GM21576 (cell line): ENCODE data around the gene PRELP.
"Not testable (repeated sequence)": the region's sequence is repeated elsewhere in the genome, so short reads cannot be mapped to it uniquely, and the experiment has no call there.

ENCODE experiments used
- ATAC-seq: cut with Tn5 transposase; IDR thresholded peaks from one replicate; pipeline ENCODE4 v1.9.1; 2021; ENCODE audit warnings: mild to moderate bottlenecking, moderate library complexity; ENCODE audit not compliant: unreplicated experiment

PRELP gene

GRCh38 chr1:203475012-203475981 is at the start of gene PRELP:
Gene PRELP, plus strand, starts transcription at chr1:203475806. Its CDS starts 7,379 bp downstream, at chr1:203483185.
- no peak for ATAC-seq

DNA sequence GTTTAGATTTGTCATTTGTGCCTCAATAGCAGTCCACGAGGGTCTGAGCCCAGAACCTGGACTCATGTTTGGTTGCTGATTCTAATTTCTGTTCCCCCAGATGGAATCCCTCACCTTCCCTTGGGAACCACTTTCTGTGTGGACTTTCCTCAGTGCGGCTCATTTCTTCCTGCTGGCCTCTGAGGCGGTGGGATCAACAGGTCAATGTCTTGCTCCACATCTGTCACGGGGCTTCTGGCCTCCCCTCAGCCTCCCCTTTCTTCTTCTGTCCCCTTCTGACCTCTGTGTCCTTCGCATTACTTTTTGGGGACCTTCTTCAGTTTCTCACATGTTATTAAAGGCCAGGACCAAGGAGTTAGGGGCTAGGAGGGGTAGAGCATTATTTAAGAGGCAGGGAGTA is 49.2 kb upstream of the PRELP start:
- ATAC-seq, result no peak

DNA sequence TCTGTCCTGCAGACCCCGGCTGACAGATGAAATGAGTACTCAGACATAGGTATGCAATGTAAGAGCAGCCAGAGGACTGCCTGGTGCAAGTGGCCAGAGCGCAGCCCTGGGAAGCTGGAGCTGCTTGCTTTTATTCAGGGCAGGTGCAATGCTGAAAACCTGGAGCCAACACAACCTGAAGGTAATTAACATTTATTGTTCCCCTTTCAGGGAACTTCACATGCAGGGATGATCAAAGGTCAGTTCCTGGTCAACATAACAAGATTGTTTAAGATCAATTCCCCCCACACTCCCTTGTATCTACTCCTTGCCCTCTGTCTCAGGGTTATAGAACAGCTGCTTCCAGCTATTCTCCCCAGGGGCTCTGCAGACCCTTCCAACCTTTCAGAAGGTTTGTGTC is 48.7 kb upstream of the PRELP start:
- no peak for ATAC-seq

- ATAC-seq, result no peak
Observed at GRCh38 chr1:203427451-203427850, 48.2 kb upstream of the PRELP start.

GRCh38 chr1:203428981-203429599 is 46.5 kb upstream of the PRELP start:
- no peak for ATAC-seq

- ATAC-seq, result no peak
Observed at GRCh38 chr1:203435615-203436014, 40.0 kb upstream of the PRELP start.

GRCh38 chr1:203437696-203438315 is 37.8 kb upstream of the PRELP start:
- no peak for ATAC-seq

- ATAC-seq, result no peak
Observed at GRCh38 chr1:203439131-203439730, 36.4 kb upstream of the PRELP start.

DNA sequence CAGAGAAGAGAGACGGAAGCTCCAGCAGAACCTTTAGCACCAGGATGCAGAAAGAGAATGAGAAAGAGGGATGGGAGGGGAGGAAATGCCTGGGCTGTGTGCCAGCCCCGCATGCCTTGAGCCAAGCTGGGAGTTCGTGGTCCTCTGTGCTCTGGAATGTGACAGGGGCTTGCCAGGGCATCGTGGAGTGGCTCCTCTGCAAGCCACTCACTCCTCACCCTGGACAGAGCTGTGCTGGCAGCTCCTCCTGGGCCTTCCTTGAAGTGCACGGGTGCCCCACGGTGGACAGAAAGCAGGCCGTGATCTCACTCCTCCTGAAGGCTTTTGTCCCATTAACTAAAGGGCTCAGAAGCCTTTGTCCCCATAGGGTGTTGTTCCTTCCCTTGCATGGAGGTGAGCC is 34.8 kb upstream of the PRELP start:
- no peak for ATAC-seq

DNA sequence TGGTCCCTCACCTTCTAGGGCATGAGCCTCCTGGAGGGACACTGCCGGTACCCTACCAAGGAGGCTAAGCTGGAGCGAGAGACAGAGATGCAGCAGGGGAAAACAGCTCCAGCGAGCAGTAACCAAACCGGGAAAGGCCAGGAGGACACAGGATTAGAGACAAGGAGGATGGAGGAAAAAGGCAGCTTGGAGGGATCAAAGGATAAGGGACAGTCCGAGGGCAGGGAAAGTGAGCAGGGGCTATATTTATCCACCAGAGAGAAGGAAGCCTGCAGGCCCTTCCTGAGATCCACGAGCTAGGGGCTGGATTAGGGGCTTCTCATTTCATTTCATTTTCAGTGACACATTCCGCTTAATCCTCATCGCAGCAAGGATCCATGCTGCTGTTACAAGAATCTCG is 33.8 kb upstream of the PRELP start:
- ATAC-seq, result no peak

DNA sequence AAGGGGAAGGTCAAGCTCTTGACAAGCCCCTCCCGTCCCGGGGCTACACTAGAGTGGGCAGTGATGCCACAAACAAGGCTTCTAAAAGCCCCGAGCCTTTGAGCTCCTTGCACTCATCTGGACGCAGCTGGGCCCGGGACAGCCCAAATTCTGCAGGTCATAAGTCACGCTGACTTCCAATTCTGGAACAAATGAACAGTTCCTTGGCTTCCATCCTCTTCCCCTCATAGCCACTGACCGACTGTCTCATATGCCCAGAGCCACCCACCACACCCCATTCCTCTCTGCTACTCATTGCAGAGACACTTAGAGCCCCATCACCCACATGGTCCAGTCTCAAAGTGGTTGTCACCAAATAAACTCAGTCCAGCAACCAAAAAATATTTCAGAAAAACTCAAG is 32.8 kb upstream of the PRELP start:
- no peak for ATAC-seq

DNA sequence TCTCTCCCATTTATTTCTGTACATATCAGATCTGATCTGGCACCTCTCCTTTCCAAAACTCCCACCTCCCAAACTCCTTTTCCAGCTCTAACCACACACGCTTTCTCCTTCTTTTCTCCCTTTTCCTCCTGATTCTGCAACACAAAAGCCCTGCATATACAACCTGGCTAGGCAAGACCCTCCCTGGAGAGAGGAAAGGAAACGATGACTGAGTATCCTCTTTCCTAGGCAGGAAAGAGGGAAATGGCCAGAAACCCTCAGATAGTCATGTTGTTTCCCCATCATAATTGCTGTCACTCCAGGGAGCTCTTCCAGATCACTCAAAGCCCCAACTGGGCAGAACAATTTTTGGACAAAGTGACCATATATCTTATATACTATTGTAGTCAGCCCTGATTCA is 32.3 kb upstream of the PRELP start:
- ATAC-seq, result no peak

DNA sequence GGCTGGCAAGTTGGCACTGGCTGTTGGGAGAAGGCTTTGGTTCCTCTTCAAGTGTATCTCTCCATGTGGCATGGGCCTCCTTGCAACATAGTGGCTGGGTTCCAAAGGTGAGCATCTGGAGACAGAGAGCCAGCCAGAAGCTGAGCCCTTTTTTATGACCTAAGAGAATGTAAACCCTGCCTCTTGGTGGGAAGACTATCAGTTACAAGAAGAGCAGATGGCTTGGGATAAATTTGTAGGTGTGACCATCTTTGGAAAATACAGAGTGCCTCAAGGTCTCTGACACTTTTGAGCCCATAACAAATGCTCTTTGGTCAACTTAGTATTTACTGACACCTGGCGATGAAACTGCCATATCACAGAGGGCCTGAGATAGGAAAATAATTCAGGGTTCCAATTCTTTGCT is 31.4 kb upstream of the PRELP start:
- ATAC-seq, result no peak

DNA sequence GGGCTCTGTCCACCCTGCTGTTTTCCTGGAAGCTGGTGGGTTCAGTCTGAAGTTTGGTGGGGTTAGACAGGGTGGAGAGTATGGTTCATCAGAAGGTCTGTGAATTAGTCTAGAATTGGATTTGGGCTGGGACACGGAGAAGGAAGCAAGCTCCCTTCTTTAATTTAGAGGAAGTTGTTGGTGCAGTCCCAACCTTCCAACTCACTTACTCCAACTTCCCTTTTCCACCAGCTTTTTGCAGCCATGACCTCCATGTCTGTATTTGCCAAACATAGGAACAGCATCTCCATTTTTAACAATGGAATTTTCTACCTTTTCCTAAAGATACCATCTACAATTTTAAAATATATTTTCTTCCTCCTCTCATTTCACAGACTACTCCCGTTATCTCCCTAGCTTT is 28.5 kb upstream of the PRELP start:
- no peak for ATAC-seq

- not testable (repeated sequence) for ATAC-seq
Observed at GRCh38 chr1:203447598-203447997, 28.0 kb upstream of the PRELP start.

DNA sequence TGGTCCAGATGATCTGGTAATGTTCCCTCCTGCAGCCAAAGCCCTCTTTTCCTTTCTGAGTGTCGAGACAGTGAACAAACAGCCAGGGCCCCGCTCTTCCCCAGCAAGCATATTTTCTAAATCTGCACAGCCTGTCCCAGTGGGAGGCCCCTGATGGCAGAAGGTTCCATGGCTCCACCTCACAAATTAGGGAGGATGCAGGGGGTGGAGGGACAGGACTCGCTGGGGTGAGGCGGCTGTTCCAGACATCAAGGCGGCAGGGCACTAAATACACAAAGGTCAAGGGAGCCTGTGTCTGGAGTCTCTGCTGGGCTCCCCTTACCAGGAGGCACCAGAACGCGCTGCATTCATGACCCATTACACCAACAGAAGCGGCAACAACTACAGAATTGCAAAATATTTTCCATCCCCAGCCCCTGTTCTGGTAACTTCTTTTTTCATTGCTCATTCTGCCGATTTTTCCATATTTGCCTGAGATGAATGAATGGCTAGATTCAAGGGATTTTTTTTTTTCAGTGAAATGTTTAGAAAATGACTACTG is 27.0 kb upstream of the PRELP start:
- no peak for ATAC-seq

GRCh38 chr1:203450001-203450400 is 25.6 kb upstream of the PRELP start:
- no peak for ATAC-seq

- no peak for ATAC-seq
Observed at GRCh38 chr1:203450479-203451149, 25.0 kb upstream of the PRELP start.

DNA sequence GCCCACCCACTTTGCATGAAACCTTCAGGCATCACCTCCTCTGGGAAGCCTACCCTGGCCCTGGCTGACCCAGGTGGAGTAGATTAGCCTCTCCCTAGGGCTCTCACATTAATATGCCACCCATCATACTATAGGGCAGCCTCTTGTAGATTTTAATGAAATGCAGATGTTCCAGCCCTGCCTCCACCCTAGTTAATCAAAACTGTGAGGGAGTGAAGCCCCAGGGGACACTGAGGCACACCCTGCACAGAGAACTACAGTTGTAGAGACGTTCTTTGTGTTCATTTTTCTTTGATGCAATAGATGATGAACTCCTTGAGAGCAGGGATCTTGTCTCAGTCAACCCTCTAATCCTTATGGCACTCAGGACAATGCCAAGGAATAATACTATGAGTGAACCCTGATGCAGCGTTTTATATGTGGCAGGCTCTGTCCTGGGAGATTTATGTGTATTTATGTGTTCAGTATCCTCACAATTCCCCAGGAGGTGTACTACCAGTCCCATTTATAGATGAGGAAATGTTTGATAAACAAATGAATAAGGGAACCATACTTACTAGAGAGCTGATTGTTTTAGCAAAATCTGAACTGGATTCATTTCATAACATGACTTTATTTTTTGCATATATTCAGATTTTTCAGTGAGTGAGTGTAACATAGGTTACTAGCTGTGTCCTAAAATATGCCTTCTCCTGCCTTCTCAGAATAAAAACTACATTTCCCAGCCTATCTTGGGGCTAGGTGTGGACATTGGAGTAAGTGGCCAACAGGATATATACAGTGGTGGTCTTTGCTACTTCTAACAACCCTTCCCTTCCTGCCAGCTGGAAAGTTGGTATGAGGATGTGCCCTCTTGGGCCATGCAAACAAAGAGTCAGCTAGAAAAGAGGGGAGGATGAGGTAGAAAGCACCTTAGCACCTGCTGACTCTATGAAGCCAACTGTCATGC is 23.5 kb upstream of the PRELP start:
- no peak for ATAC-seq
